Endothelial cell of umbilical vein (primary cell): Measurements from ENCODE around the gene SOHLH1. TPM values are rescaled to one million over a fixed set of nuclear protein-coding genes. Genes with fewer than 3 reads are reported as not detected.

Source experiments
- BruUV-seq: library from RNA; stranded (reverse); fragments of 400-500 nt; replicated peaks from 2 replicates; lab custom pipeline; 2021; lab: Mats Ljungman, UMichigan
- CTCF ChIA-PET: fragments of 300-600, 350-600 bp; sonication (Branson Sonifier 250); formaldehyde crosslinking; loops from one replicate; lab custom pipeline; 2021; ENCODE audit warnings: antibody characterized with exemption, inconsistent platforms; lab: Charles Lee
- POLR2A ChIA-PET: fragments of 300-600, 350-600 bp; sonication (Branson Sonifier 250); formaldehyde crosslinking; loops from one replicate; lab custom pipeline; 2021; ENCODE audit warnings: antibody characterized with exemption, inconsistent platforms; lab: Charles Lee
- DNase-seq: peaks from one replicate; pipeline ENCODE4 v3.0.0-alpha.2; 2011; ENCODE audit warnings: low read depth, low spot score
- FAIRE-seq: peaks from 2 replicates; lab custom pipeline; 2011; peaks lifted over from hg19 to GRCh38; lab: Jason Lieb, UNC
- H2AFZ ChIP-seq: 2 replicates; pipeline ENCODE4 v1.6.0; 2012; ENCODE audit warnings: low read depth, low read length, control low read depth, inconsistent platforms
- H3K27ac ChIP-seq: 2 replicates; pipeline ENCODE4 v1.5.1; 2011; ENCODE audit warnings: low read depth, mild to moderate bottlenecking, control low read depth, low read length, moderate library complexity; ENCODE audit not compliant: insufficient read depth
- H3K27me3 ChIP-seq, 2 experiments: 2 replicates each; pipeline versions ENCODE4 v1.6.0 to v1.6.1; 2011; ENCODE audit warnings: low read length in 2 of 2, mixed read lengths in 1 of 2; ENCODE audit not compliant: control insufficient read depth in 2 of 2, insufficient read depth in 2 of 2
- H3K36me3 ChIP-seq, 2 experiments: 2 replicates in 1 of 2; 3 replicates in 1 of 2; pipeline ENCODE4 v1.5.1; 2011; ENCODE audit warnings: low read length in 2 of 2, mild to moderate bottlenecking in 1 of 2, moderate library complexity in 1 of 2; ENCODE audit not compliant: control insufficient read depth in 2 of 2, insufficient read depth in 2 of 2; ENCODE audit errors: extremely low read depth in 1 of 2
- H3K4me1 ChIP-seq: 3 replicates; pipeline ENCODE4 v1.5.1; 2011; ENCODE audit warnings: mild to moderate bottlenecking, low read length; ENCODE audit not compliant: control insufficient read depth, insufficient read depth; ENCODE audit errors: extremely low read depth
- H3K4me2 ChIP-seq: 2 replicates; pipeline ENCODE4 v1.6.1; 2011; ENCODE audit warnings: low read length, control low read depth, mixed read lengths; ENCODE audit not compliant: insufficient read depth
- H3K4me3 ChIP-seq, 3 experiments: fragments of 200-600 bp in 1 of 3; sonication (generic), shearing (Covaris generic) in 1 of 3; replicated peaks in 1 of 3; 2 replicates each; pipeline ENCODE4 v1.5.1; 2011 to 2016; ENCODE audit warnings: control low read depth in 3 of 3, low read length in 3 of 3, mild to moderate bottlenecking in 2 of 3, inconsistent platforms in 1 of 3, low read depth in 1 of 3, moderate library complexity in 1 of 3; ENCODE audit not compliant: insufficient read depth in 1 of 3
- H3K79me2 ChIP-seq: 2 replicates; pipeline ENCODE4 v1.6.0; 2012; ENCODE audit warnings: low read length, inconsistent platforms; ENCODE audit not compliant: control insufficient read depth, insufficient read depth
- H3K9ac ChIP-seq: replicated peaks from 2 replicates; pipeline ENCODE3; 2011; ENCODE audit warnings: low read length, control low read depth; ENCODE audit not compliant: insufficient read depth; ENCODE audit errors: extremely low read depth
- H3K9me1 ChIP-seq: replicated peaks from 3 replicates; pipeline ENCODE4 v1.6.0; 2011; ENCODE audit warnings: mild to moderate bottlenecking, low read length; ENCODE audit not compliant: control insufficient read depth, insufficient read depth; ENCODE audit errors: extremely low read depth
- H3K9me3 ChIP-seq: replicated peaks from 2 replicates; pipeline ENCODE4 v1.5.1; 2012; ENCODE audit warnings: low read length, inconsistent platforms; ENCODE audit not compliant: control insufficient read depth, insufficient read depth
- H4K20me1 ChIP-seq: replicated peaks from 2 replicates; pipeline ENCODE3; 2011; ENCODE audit warnings: mild to moderate bottlenecking, low read length; ENCODE audit not compliant: control insufficient read depth, insufficient read depth; ENCODE audit errors: extremely low read depth
- CTCF ChIP-seq, 2 donors: IDR thresholded peaks; 1 replicate in 1 of 2; 2 replicates in 1 of 2; pipeline ENCODE4 v1.5.1; 2011; ENCODE audit warnings: low read length in 2 of 2, mild to moderate bottlenecking in 2 of 2, moderate library complexity in 2 of 2, control low read depth in 1 of 2, inconsistent platforms in 1 of 2, low read depth in 1 of 2; ENCODE audit not compliant: insufficient read depth in 1 of 2; ENCODE audit errors: extremely low read depth in 1 of 2
- EZH2 ChIP-seq: IDR thresholded peaks from 2 replicates; pipeline ENCODE4 v1.6.1; 2012; ENCODE audit warnings: borderline replicate concordance, low read depth, mild to moderate bottlenecking, moderate library complexity, low read length, inconsistent platforms; ENCODE audit not compliant: severe bottlenecking
- FOS ChIP-seq: IDR thresholded peaks from 2 replicates; pipeline ENCODE4 v1.6.1; 2011; ENCODE audit warnings: mild to moderate bottlenecking, low read length, moderate library complexity, borderline replicate concordance; ENCODE audit not compliant: insufficient read depth
- GATA2 ChIP-seq: IDR thresholded peaks from 2 replicates; pipeline ENCODE4 v1.7.0; 2011; ENCODE audit warnings: low read depth, mild to moderate bottlenecking, moderate library complexity, mixed read lengths, low read length; ENCODE audit not compliant: insufficient read length, insufficient read depth
- JUN ChIP-seq: IDR thresholded peaks from 2 replicates; pipeline ENCODE4 v1.6.1; 2011; ENCODE audit warnings: borderline replicate concordance, low read depth; ENCODE audit not compliant: insufficient read length, insufficient read depth
- MAX ChIP-seq: IDR thresholded peaks from 2 replicates; pipeline ENCODE4 v1.6.1; 2011; ENCODE audit not compliant: insufficient read depth, insufficient read length
- MYC ChIP-seq: IDR thresholded peaks from one replicate; pipeline ENCODE4 v1.6.1; 2011; ENCODE audit warnings: mild to moderate bottlenecking, low read depth, low read length
- POLR2A ChIP-seq: IDR thresholded peaks from 2 replicates; pipeline ENCODE4 v1.6.1; 2012; ENCODE audit warnings: low read depth, mild to moderate bottlenecking, control low read depth, low read length
- POLR2AphosphoS5 ChIP-seq: IDR thresholded peaks from 2 replicates; pipeline ENCODE4 v1.6.1; 2012; ENCODE audit warnings: low read depth, mild to moderate bottlenecking, control low read depth, low read length, moderate library complexity; ENCODE audit not compliant: insufficient read depth
- dilution Hi-C: fragments of 300-500 bp; cut with MboI; formaldehyde crosslinking; loops from one replicate; pipeline ENCODE4 v1.15.0; 2019; ENCODE audit warnings: low sequenced_read_pairs; ENCODE audit not compliant: extremely low pct_ligation_motif_present
- intact Hi-C: fragments of 100-400 bp; cut with micrococcal nuclease; formaldehyde crosslinking; loops from one replicate; pipeline ENCODE4 v1.10.0; 2022
- polyA plus RNA-seq, 4 experiments: library from polyadenylated mRNA; depleted of rRNA in 3 of 4; stranded (reverse) in 3 of 4; unstranded in 1 of 4; fragments of >200 nt; gene quantifications; 2 replicates each; pipeline versions ENCODE4 v1.2.1 to v1.2.3, GENCODE V29; 2011 to 2012; ENCODE audit warnings: missing spikeins in 1 of 4
- total RNA-seq: library from RNA; stranded (reverse); gene quantifications from 2 replicates; pipeline ENCODE4 v1.2.3, GENCODE V29; 2021

SOHLH1 gene
- total and polyA plus RNA-seq, 2 donors (not counting 3 experiments of a cell fraction or from before 2014, with no cell fraction given), result not detected

GRCh38 chr9:135745189-135745588, 45.9 kb upstream of the SOHLH1 start:
- H4K20me1 ChIP-seq, result no peaks in the 10 kb centered on the region
- POLR2A ChIA-PET, result no interaction called here
- intact Hi-C loops (no loop called here), dilution Hi-C loops (no loop called here)
- no peaks in the 10 kb centered on the region for H3K9me1 ChIP-seq
- no peak overlapping the region for H3K4me2 ChIP-seq
- FAIRE-seq (no peak), DNase-seq (no peak)
- H3K4me3 ChIP-seq, result no peak overlapping the region
- no TSS peak for BruUV-seq
- no peak for TF ChIP-seq EZH2
- TF ChIP-seq FOS, result no peak
- no peak for TF ChIP-seq CTCF (IDR thresholded peaks at IDR 0.05; ENCODE audit: extremely low read depth in 1 of 2, insufficient read depth in 1 of 2, low read depth in 1 of 2, low read length in 2 of 2)
- TF ChIP-seq POLR2AphosphoS5, result no peak
- TF ChIP-seq MAX, result no peak
- TF ChIP-seq POLR2A, result no peak
- no peak for TF ChIP-seq JUN
- no peak for TF ChIP-seq MYC
- TF ChIP-seq GATA2, result no peak
- H3K27me3 ChIP-seq, result no peaks in the 10 kb centered on the region
- no peaks in the 10 kb centered on the region for H3K79me2 ChIP-seq
- no peaks in the 10 kb centered on the region for H3K4me1 ChIP-seq
- CTCF ChIA-PET, result no interaction called here
- H2AFZ ChIP-seq, result no peak overlapping the region
- no peak overlapping the region for H3K9ac ChIP-seq
- no peaks in the 10 kb centered on the region for H3K36me3 ChIP-seq
- no peaks in the 10 kb centered on the region for H3K9me3 ChIP-seq
- no peak overlapping the region for H3K27ac ChIP-seq
